ENCODE data around the gene PRIM1. TPM values are rescaled to one million over a fixed set of nuclear protein-coding genes. Genes with fewer than 3 reads are reported as not detected.
"Not testable (repeated sequence)": the region's sequence is repeated elsewhere in the genome, so short reads cannot be mapped to it uniquely, and the experiment has no call there.

PRIM1 gene
- total and polyA plus RNA-seq, 2 of the 8 experiments (the other 6 are each of a cell fraction or from before 2014, with no cell fraction given) = 52.4 to 61.9 TPM

GRCh38 chr12:56728139-56728861 is 23.8 kb downstream of the PRIM1 start (continued):
- TF ChIP-seq CHD1 (IDR thresholded peaks at IDR 0.05; ENCODE audit: low read depth, low read length) = no peak
- no peak for TF ChIP-seq TBP (IDR thresholded peaks at IDR 0.05; ENCODE audit: low read depth, low read length)
- TF ChIP-seq MAX (IDR thresholded peaks at IDR 0.05) = no peak

DNA sequence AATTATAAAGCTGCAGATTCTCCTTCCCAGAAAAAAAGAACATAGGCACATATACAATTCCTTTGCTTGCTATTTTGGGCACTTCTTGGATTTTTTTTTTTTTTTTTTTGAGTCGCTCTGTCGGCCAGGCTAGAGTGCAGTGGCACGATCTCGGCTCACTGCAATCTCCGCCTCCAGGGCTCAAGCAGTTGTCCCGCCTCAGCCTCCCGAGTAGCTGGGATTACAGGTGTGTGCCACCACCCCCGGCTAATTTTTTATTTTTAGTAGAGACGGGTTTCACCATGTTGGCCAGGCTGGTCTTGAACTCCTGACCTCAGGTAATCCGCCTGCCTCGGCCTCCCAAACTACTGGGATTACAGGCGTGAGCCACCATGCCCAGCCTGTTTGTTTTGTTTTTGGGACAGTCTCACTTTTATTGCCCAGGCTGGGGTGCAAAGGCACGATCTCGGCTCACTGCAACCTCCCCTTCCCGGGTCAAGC is 25.9 kb downstream of the PRIM1 start:
- POLR2A ChIA-PET (ENCODE audit: partially characterized antibody) = interaction anchor here (0.6 to 43.7 kb wide), 24 partner anchors 10 to 468 kb away, joined by 3 to 1406 read pairs (median 4); partner anchors contain the start of genes ANKRD52, ATP5F1B, BAZ2A and PRIM1
- H3K4me2 ChIP-seq (ENCODE audit: insufficient read depth in 1 of 2, low read depth in 2 of 2, low read length in 2 of 2); H3K9ac ChIP-seq (replicated peaks in 1 of 4; ENCODE audit: extremely low read depth in 1 of 4, low read depth in 3 of 4, low read length in 3 of 4): not testable (repeated sequence)

More for the DNA sequence above, 25.9 kb downstream of the PRIM1 start:
- H3K4me3 ChIP-seq (ENCODE audit: extremely low read depth in 1 of 4, insufficient read depth in 2 of 4, low read depth in 3 of 4, low read length in 4 of 4); H2BK5ac ChIP-seq (ENCODE audit: low read depth, low read length); H3K79me1 ChIP-seq (ENCODE audit: low read depth, low read length); H3K9me3 ChIP-seq (ENCODE audit: insufficient read depth in 2 of 2, low read depth in 1 of 2, low read length in 1 of 2); H3K27me3 ChIP-seq (replicated peaks in 1 of 4; ENCODE audit: control insufficient read depth in 3 of 4, extremely low read depth in 1 of 4, insufficient read depth in 3 of 4, low read length in 3 of 4); H4K8ac ChIP-seq (ENCODE audit: extremely low read depth, insufficient read depth, low read length); H2BK12ac ChIP-seq (ENCODE audit: low read depth, low read length); H3K23ac ChIP-seq (ENCODE audit: insufficient read length); H2AFZ ChIP-seq (ENCODE audit: low read length); H3K4ac ChIP-seq (replicated peaks; ENCODE audit: insufficient read length, low read depth, low read length); H3K18ac ChIP-seq (ENCODE audit: extremely low read depth, low read length); H2AK5ac ChIP-seq (ENCODE audit: low read depth, low read length); FAIRE-seq; H3K14ac ChIP-seq (ENCODE audit: insufficient read length); H2BK15ac ChIP-seq (ENCODE audit: low read length); H4K91ac ChIP-seq (replicated peaks; ENCODE audit: insufficient read length, low read length); H3K27ac ChIP-seq (ENCODE audit: low read depth, low read length); H3K56ac ChIP-seq (replicated peaks; ENCODE audit: insufficient read length, low read depth, low read length); DNase-seq (ENCODE audit: low read depth in 1 of 2, low spot score in 2 of 2); H2BK20ac ChIP-seq (ENCODE audit: low read length); H3K23me2 ChIP-seq (ENCODE audit: low read depth, low read length); H2BK120ac ChIP-seq (replicated peaks; ENCODE audit: low read depth, low read length); H4K5ac ChIP-seq (ENCODE audit: insufficient read length, low read depth, low read length): not testable (repeated sequence)
- peaks cover 16 to 18% of the 10 kb centered on the region in 2 experiments for H4K20me1 ChIP-seq (replicated peaks in 1 of 2; ENCODE audit: control insufficient read depth in 1 of 2, insufficient read depth in 2 of 2, low read length in 2 of 2)
- CTCF ChIA-PET (ENCODE audit: partially characterized antibody) = interaction anchor here (0.6 to 1.8 kb wide), 6 partner anchors 9 to 489 kb away, joined by 3 to 7 read pairs (median 3); no protein-coding TSS in a partner anchor
- 96% methylated on average over 13 of the region's 15 CpGs; no CpG with 5 or more reads in 1 of the 2 experiments for WGBS, 2 experiments (ENCODE audit: extremely low coverage in 1 of 2, insufficient coverage in 1 of 2, insufficient read length in 1 of 2, insufficient replicate concordance in 2 of 2, low coverage in 1 of 2, low lambda C conversion rate in 2 of 2, missing lambda C conversion rate in 1 of 2)
- H3K36me3 ChIP-seq (ENCODE audit: control insufficient read depth in 2 of 4, insufficient read depth in 4 of 4, low read length in 3 of 4) = peaks cover 3 to 28% (median 13%) of the 10 kb centered on the region in 4 experiments; a peak in 5 of 8 replicates
- peaks cover 33 to 38% of the 10 kb centered on the region in 2 experiments for H3K79me2 ChIP-seq (ENCODE audit: control insufficient read depth in 1 of 2, insufficient read depth in 2 of 2, low read length in 2 of 2)
- H3K4me1 ChIP-seq (replicated peaks in 1 of 4; ENCODE audit: control insufficient read depth in 3 of 4, insufficient read depth in 4 of 4, low read length in 3 of 4) = peaks cover 4 to 19% (median 10%) of the 10 kb centered on the region in 4 experiments; a peak in 6 of 7 replicates
